GM21526 (cell line): ENCODE results near the gene EPHA2.

ENCODE experiments used
- ATAC-seq: cut with Tn5 transposase; IDR thresholded peaks from one replicate; pipeline ENCODE4 v1.9.1; 2021; ENCODE audit warnings: moderate library complexity; ENCODE audit not compliant: unreplicated experiment, low FRiP score

EPHA2 gene

DNA sequence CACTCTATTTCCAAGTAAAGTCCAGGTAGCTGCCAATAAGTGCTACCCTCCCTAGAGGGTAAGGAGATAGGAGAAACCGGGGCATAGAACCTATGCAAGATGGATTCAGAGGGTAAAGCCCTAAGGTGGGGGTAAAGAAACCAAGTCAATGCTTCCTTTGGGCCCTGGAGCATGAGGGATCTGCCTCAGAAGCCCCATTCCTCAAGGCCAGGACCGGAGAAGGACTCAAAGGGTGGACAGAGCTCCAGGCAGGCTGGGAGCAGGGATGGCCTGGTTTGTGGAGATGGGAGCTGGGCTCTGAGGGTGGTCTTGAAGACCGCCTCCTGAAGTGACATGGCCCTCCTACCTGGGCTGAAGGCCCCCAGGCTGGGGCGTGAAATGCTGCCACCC is 3.9 kb downstream of the EPHA2 start:
- ATAC-seq: no peak

DNA sequence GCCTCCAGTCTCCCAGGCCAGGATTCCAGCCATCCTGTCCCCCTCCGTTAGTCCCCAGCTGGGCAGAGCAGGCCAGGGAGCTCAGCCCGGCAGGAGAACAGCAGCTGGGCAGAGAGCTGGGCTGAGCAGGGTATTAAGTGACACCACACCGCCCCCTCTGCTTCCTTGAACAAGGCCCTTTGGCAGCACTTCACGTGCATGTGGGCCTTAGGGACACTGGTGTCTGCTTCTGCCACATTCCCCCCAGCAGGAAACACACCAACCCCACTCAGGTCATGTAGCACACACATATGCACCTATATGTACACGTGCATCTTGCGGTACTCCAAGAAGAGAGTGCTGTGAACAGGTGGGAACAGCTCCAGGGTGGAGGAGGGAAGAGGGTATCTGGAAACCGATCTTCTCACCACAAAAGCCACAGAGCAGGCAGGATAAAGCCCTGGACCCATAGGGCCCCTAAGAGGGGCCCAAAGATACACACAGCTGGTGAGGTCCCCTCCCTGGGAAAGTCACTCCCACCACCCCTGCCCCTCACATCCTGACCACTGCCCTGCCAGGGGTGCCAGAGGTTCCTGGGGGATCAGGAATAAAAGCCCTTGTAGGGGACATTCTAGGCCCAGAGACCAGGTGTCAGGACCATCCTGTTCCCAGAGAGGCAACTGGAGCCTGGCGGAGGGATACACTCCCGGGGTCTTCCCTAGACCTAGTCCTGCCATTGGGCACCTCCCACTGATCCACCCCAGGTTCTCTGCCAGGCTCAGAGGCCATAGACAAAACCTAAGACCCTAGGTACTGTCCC is 4.5 kb downstream of the EPHA2 start:
- ATAC-seq: no peak

DNA sequence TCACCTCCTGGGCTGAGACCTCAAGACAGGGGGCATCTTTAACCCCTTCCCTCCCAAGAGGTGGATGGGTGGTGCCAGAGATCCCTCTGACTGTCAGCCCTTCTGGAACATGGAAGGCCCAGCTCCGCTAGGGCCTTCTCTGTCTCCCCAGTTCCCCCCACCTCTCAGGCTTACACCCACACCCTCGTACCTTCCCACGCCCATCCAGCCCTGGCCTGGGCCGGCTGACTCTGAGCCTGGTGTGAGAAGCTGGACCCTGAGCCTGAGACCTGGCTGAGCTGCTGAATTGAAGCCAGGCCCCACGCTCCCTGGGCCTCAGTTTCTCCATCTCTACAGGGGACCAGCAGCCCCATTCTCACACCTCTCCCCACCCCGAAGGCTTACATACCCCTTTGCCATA is 5.4 kb downstream of the EPHA2 start:
- no peak for ATAC-seq

DNA sequence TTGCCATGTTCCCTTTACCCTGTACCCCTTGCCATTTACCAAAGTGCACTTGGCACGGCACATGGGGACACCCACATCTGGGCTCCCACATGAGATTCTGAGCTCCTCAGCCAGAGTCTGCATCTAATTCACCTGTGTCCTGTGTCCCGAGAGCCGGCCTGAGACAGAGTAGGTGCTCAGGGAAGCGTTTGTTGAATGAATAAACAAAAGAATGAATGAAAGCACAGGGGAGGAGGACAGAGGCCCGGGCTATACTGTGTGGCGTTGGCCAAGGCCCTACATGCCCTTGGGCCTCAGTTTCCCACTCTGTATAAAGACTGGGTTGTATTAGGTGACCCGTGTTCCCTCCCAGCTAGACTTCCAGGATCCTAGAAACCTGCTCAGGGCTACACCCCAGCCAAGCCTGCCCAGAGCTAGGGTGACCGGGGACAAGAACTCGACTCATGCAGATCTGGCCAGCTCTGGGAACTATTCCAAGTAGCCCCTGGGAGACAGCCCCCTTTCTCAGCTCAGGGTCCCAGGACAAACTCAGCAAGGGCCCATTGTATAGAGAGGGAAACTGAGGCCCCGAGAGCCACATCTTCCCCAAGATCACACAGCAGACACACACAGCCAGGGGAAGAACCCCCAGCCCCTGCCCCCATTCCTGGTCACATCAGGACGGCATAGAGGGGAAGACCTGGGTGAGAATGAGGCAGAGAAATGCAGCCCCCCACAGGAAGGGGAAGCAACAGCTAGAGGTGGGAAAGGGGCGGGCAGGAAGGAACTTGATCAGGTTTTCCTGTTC is 6.0 kb downstream of the EPHA2 start:
- ATAC-seq: no peak

DNA sequence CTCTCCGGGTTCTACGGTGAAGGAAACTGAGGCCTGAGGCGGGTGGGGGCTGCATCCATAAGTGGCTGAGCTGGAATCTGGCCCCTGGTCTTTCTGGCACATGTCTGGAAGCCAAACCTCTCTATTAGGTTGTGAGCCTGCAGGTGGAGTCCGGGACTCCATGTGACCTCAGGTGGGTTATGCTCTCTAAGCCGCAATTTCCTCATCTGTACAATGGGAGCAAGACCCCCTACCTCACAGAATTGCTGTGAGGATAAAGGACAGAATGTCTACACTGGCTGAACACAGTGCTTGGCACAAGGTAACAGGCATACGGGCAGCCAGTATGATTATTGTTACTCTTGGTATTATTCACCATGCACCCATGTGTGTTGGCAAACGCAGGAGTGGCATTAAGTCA is 6.7 kb downstream of the EPHA2 start:
- ATAC-seq: no peak

DNA sequence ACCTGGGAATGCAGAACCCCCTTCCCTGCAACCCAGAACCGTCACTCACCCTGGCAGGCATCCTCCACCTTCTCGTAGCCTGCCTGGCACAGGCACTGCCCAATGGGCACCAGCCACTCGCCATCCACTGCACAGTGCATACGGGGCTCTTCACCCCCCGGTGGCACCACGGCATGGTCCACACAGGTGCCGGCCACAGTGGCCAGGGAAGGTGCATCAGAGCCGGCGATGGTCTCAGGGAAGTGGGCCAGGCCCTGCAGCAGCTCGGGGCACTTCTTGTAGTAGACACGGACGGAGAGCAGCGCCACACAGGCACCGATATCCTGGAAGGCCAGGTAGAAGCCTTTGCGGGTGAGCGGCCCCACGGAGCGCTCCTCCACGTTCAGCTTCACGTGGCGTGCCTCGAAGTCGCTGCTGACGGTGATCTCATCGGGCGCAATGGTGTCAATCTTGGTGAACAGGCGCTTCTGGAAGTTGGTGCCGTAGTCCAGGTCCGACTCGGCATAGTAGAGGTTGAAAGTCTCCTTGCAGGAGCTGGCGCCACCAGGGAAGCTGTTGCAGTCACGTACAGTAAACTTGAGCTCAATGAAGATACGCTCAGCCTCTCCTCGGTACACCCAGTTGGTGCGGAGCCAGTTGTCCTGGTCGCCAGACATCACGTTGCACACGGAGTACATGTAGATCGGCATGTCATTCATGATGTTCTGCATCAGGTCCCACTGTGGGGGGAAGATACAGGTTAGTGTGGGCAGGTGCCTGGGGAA is 7.4 kb downstream of the EPHA2 start:
- ATAC-seq: no peak

DNA sequence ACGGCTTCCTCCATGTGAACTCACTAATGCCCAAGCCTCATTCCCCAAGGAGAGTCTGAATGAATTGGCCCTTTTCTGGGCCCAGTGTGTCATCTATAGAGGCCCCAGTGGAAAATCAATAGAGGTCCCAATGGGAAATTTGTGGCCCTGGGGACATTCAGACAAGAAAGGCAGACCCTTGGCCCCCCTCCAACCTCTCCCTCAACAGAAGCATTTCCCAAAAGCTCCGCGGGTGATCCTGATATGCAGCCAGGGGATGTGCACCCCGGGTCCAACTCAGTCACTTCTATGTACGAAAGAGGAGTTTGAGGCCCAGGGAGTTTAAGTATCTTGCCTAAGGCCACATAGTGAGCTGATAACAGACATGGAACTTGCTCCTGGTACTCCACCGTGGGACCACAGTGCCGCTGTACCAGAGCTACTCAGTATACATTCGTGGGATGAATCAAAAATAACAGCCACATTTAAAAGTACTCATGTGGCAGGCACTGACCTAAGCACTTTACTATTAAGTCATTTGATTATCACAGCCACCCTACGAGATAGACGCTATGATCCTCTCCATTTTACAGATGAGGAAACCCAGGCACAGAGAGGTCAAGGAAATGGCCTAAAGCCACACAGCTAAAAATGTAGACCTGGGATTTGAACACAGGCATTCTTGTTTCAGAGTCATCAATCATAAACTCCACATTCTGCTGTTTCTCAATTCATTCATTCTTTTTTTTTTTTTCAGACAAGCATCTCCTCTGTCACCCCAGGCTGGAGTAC is 8.5 kb downstream of the EPHA2 start:
- no peak for ATAC-seq

DNA sequence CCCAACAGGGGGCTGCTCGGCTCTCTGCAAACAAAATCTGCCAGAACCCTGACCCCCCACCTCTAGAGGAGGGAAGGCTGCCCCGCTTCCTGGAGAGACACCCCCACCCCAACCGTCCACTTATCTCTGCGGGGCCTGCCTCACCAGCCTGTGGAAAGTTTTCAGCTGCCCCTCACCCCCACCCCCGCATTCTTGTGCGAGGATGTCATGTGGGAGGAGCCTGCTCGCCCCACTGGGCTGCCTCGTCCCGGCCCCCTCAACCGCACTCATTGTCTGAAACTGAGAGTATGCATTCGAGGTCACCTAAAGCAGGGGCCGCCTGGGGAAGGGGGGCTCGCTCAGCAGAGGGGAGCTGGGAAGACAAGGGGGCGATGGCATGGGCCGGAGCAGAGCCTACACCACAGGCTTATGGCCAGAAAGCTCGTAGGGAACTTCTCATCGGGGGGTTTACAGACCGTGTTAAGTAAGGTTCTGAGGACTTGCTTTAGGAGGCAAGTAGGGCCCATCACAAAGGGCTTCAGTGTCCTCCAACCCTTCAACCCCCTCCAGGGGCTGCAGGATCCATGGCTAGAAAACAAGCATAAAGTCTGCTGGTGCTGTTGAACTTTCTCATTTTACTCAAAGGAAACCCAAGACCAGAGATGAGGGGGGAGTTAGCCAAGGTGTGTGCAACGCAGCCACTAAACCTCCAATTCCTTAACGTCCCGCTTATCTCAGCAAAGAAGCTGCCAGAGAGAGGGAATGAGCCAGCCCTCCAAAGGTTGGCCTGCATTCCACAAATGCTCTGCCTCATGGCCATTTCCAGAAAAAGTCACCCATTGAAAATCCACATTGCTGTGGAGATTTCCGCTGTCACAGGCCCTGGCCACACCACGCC is 9.4 kb downstream of the EPHA2 start:
- ATAC-seq: no peak

DNA sequence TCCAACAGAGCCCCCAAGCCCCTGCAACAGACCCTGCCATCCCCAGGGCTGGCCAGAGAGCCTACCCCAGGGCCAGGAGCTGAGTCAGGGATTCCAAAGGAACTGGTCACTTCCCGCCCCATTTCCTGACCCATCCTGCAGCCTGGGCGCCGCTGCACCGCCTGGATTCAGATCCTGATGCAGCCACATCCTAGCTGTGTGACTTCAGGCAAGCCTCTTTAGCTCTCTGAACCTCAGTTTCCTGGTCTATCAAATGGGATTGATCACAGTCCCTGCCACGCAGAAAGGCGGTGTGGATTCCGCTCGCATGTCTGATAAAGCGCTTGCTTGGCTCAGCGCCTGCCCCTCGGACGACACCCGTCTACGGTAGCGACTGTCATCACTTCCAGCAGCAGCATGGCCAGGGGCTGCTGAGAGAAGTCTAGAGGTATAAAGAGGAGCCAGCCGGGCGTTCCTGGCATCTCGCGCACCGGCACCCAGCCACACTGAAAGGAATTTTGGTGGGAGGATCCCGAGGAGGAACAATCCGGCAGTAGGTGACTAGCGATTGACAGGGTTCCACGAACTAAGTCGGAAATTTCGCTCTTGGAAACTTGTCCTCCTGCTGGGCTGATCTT is 10.1 kb downstream of the EPHA2 start:
- ATAC-seq: no peak

DNA sequence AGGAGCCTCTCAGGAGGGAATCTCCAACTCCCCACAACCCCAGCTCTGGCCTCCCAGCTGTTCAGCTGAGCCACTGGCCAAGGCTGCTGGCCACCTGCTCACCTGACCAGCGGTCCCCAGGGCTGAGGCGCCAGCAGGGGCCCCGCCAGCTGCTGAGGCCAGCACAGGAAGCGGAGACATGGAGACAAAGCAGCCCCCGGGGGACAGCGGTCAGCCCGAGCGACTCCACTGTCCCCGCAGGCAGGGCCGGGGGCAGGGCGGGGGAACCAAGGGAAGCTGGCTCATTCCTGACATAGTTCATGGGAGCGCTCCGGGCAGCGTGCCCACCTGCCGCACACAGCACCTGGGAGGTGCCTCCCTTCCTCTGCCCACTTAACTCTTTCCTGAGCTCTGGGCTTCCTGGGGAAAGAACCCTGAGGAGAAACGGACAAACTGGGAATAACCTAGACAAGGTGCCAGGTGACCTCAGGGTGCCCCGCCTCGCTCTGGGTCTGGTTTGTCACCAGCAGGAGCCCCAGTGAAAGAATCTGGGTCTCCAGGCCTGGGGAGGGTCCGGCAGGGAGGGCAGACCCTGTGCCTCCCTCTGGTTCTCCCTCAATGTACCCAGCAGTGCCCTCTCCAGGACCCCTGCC is 10.7 kb downstream of the EPHA2 start:
- no peak for ATAC-seq

DNA sequence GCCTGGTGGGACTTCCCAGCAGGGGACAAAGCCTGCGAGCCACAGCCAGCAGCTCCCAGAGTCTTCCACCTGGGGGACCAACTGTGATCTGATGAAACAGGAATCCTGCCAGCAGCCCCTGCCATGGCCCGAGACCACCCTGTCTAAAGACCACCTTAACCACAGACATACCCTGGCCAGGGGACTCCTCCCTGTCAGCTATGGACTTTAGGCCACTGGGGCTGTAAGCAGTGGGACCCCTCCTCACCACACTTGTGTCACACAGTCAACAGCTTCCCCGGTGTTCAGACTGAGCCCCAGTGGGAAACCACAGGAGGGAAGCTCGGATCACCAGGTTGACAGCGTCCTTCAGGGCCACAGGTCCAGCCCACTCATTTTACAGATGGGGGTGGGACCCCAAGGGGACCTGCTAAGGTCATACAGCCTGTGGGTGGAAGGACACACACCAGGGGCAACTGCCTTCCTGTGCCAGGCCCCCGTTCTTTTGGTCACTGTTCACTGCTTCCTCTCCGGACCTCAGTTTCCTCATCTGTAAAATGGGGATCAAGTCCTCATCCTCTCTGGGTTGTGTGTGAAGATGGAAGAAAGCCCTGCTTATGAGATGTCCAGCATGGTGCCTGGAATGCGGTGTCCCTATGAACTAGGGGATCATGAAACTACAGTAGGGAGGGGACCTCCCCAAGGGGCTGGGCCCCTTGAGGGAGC is 11.4 kb downstream of the EPHA2 start:
- ATAC-seq: no peak

DNA sequence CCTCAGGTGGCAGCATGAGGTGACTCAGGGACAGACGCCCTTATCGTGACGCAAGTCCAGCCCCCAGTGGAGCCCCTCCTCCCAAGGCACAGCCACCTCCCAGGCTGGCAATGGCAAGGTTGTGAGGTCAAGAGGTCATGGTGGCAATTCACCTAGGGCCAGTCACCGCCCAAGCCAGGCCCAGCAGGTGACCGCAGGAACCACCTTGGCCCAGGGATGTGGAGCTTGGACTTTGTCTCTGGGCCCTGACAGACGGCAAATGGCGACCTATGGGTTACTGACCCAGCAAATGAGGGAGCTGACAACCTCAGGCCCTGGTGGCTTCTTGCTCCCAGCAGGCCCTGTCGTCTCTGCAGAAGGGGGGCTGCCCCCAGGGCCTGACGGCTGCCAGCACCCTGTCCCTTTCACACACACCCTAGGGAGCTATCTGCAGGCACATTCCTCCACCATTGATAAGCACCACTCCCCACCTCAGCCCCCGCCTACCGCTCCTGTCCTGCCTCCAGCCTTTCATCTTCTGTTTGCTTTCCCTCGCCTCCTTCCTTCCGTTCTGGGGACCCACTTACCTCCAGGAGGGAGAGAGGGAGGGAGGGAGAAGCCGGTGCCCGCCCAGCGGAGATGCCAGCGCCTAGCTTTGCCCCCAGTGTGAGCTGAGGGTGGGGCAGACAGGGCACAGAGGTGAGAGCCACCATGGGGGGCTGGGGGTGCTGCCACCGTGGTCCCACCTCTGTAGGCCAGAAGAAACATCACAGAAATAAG is 12.1 kb downstream of the EPHA2 start:
- ATAC-seq: no peak

DNA sequence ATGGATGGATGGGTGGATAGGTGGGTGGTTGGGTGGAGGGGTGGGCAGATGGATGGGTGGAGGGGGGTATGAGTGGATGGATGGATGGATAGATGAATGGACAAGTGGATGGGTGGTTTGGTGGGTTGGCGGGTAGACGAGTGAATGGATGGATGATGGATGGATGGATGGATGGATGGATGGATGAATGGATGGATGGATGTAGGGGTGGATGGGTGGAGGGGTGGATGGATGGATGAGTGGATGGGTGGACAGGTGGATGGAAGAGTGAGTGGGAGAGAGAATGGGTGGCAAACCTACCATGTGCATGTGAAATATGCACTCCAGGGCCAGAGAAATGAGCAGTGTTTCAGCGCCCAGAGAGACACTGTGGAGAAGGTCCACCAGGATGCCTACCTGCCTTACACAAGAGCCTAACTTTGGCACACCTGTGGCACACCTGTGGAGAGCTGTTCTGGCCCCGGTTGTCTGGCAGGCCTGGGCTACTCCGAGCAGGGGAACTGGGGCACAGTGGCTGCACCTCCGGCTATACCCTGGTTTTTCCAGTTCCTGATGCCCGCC is 12.8 kb downstream of the EPHA2 start:
- no peak for ATAC-seq

DNA sequence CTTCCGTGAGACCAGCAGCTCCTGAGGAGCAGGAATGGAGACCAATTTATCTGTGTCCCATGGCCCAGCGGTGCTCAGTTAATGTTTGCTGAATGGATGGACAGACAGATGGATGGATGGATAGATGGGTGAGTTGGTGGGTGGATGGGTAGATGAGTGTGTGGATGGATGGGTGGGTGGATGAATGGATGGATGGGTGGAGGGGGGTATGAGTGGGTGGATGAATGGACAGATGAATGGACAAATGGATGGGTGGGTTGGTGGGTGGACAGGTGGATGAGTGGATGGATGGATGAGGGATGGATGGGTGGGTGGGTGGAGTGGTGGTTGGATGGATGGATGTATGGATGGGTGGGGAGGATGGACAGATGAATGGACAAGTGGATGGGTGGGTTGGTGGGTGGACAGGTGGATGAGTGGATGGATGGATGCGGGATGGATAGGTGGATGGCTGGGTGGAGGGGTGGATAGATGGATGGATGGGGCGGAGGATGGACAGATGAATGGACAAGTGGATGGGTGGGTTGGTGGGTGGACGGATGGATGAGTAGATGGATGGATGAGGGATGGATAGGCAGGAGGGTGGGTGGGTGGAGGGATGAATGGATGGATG is 13.4 kb downstream of the EPHA2 start:
- ATAC-seq: no peak

DNA sequence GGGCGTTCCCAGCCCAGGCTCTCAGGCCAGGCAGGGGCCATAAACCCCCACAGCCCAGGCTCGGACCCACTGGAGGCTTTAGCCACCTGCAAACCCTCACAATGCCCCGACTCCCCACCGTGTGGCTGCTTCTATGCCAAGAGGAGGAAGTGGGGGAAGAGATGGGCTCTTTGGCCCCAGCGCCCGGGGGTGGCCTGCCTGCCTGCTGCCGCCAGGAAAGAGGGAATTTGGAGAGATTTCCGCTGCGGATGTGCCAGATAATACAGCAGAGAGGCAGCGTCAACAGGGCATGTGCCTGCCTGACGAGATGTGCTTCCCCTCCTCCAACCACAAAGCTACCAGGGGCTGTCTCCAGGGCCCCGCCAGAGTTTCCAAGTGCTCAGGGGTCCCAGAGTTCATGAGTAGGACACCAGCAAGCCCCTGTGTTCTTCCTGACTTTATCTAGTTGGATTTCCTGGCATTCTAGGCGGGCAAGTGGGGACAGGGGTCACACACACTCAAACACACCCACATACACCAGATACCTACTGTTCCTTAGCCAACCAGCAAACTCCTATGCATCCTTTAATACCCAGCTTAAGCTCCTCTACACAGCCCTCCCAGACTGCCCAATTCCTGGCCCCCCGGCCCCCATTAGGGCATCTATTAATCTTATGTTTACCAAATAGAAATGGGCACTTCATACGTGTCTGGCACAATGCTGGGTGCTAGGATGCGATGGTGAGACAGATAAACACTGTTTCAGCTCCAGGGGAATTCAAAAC is 14.1 kb downstream of the EPHA2 start:
- no peak for ATAC-seq

DNA sequence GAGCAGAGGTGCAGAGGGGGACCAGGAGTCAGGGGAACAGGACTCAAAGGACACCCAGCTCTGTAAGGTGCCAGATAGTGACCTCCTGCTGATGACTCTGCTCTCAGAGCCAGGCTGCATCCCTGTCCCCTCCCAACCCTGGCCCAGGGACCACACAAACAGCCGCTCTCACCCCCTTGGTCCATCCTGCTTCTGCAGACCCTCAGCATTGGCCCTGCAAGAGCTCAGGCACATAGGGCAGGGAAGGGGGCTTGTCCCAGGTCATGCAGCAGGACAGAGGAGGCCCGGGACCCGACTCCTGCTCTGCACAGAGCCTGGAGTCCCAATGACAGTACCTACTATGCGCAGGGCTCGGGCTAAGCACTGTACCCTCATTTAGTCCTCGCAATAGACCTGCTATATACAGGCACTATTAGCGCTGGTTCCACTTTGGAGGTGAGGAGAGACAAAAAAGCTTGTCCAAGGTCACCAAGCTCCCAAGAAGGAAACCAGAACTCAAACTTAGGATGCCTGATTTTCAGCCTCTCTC is 15.7 kb downstream of the EPHA2 start:
- no peak for ATAC-seq
